ENCODE results near the gene WDR88.
A peak's percentile ranks its signal among the peaks of the same experiment; 100 is the strongest.
"Not testable (repeated sequence)": the region's sequence is repeated elsewhere in the genome, so short reads cannot be mapped to it uniquely, and the experiment has no call there.

The WDR88 gene

DNA sequence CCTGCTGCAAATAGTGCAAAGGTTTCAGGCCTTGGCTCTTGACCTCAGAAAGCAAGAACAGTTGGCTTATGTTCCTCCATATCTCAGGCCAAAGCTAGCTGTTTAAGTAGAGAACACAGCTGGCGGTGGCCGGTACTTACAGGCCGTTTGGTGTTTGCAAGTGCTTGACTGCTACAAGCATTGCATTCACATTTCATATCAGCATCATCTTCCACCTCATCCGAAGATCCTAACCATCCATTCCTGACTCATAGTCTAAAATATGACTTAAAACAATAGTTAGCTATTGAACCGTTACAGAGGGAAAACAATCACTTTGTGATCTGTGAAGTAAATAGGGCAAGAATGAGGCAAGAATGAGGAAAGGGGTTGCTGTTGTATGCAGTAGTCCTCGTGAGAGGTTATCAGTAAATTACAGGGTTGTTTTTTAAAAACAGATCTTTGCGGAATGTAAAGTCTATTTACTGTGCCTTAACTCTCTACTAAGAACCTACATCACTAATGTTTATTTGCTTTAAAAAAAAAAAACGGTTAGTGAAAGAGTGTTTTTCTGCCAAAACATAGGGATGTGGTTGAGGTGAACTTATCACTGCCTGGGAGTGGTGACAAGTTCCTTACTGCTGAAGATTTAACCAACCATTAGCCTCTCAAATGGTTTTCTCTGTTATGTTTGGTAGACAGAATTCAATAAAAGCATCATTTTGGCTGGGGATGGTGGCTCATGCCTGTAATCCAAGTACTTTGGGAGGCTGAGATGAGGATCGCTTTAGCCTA is 21.6 kb upstream of the WDR88 start:
- no peaks in the 10 kb centered on the region for H3K27me3 ChIP-seq (ENCODE audit: low read depth)
- H3K9me3 ChIP-seq: no peaks in the 10 kb centered on the region
- H3K4me1 ChIP-seq: no peaks in the 10 kb centered on the region; the same call in 1 of the 2 replicates
- in situ Hi-C loops (cut with MboI; ENCODE audit: low sequenced_read_pairs): loop anchor here (10.0 kb wide), 1 partner anchor 136 kb away; the partner anchor contains the start of genes CEP89 and FAAP24
- no peak for DNase-seq (ENCODE audit: low spot score in 2 of 2)
- no peak overlapping the region for H3K4me3 ChIP-seq
- peaks cover 49% of the 10 kb centered on the region for H3K36me3 ChIP-seq (replicated peaks)

DNA sequence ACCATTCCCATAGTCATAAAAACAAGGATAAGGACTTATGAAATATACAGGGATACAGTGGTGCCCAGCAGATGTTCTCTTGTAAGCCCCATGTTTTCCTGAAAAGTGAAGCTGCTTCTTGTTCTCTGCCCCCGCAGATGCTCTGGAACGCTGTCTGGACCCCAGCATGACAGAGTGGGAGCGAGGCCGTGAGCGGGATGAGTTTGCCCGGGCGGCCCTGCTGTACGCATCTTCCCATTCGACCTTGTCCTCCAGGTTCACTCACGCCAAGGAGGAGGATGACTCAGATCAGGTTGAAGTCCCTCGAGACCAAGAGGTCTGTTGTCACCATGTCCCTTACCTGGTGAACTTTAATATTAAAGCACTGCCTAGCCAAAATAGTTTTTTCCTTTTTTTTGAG is 20.3 kb upstream of the WDR88 start:
- Histone ChIP-seq H3K36me3 (replicated peaks) (peaks cover 49% of the 10 kb centered on the region), H3K4me1 (no peaks in the 10 kb centered on the region; the same call in 1 of the 2 replicates), H3K9me3 (no peaks in the 10 kb centered on the region), H3K27me3 (ENCODE audit: low read depth) (no peaks in the 10 kb centered on the region), H3K4me3 (no peak overlapping the region)
- in situ Hi-C loops (cut with MboI; ENCODE audit: low sequenced_read_pairs): loop anchor here (10.0 kb wide), 1 partner anchor 137 kb away; the partner anchor contains the start of genes CEP89 and FAAP24
- no peak for DNase-seq (ENCODE audit: low spot score in 2 of 2)

DNA sequence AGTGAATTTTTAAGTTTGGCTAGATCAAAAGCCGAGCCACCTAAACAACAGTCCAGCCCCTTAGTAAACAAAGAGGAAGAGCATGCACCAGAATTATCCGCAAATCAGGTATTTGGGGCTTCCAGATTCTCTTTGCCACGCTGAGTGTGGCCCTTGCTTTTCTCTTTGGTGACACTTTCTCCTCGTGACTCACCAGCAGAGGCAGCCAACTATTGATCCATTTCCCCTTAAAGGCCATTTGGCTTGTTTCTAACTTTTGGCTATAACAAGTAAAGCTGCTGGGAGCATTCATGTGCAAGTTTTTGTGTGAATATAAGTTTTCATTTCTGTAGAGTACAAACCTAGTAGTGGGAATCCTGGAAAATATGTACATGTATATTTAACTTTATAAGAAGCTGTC is 17.6 kb upstream of the WDR88 start:
- H3K4me3 ChIP-seq: no peak overlapping the region
- no peak for DNase-seq (ENCODE audit: low spot score in 2 of 2)
- no peaks in the 10 kb centered on the region for H3K27me3 ChIP-seq (ENCODE audit: low read depth)
- no peaks in the 10 kb centered on the region; the same call in 1 of the 2 replicates for H3K4me1 ChIP-seq
- H3K36me3 ChIP-seq (replicated peaks): peaks cover 49% of the 10 kb centered on the region
- in situ Hi-C loops (cut with MboI; ENCODE audit: low sequenced_read_pairs): loop anchor here (10.0 kb wide), 1 partner anchor 140 kb away; the partner anchor contains the start of genes CEP89 and FAAP24
- H3K9me3 ChIP-seq: no peaks in the 10 kb centered on the region

GRCh38 chr19:33117501-33117900 is 14.4 kb upstream of the WDR88 start:
- H3K4me1 ChIP-seq: no peaks in the 10 kb centered on the region; the same call in 1 of the 2 replicates
- H3K36me3 ChIP-seq (replicated peaks): peaks cover 31% of the 10 kb centered on the region
- no peaks in the 10 kb centered on the region for H3K9me3 ChIP-seq
- no peak for DNase-seq (ENCODE audit: low spot score in 2 of 2)
- no peaks in the 10 kb centered on the region for H3K27me3 ChIP-seq (ENCODE audit: low read depth)
- H3K4me3 ChIP-seq: no peak overlapping the region
- in situ Hi-C loops (cut with MboI; ENCODE audit: low sequenced_read_pairs): loop anchor here (10.0 kb wide), 1 partner anchor 143 kb away; the partner anchor contains the start of genes CEP89 and FAAP24

- no peaks in the 10 kb centered on the region for H3K27me3 ChIP-seq (ENCODE audit: low read depth)
- H3K36me3 ChIP-seq (replicated peaks): peaks cover 21% of the 10 kb centered on the region
- in situ Hi-C loops (cut with MboI; ENCODE audit: low sequenced_read_pairs): loop anchor here (10.0 kb wide), 1 partner anchor 144 kb away; the partner anchor contains the start of genes CEP89 and FAAP24
Measured at GRCh38 chr19:33118643-33119042, 13.3 kb upstream of the WDR88 start.

GRCh38 chr19:33124207-33125098 is 7.5 kb upstream of the WDR88 start:
- H3K4me1 ChIP-seq: peaks cover 2% of the 10 kb centered on the region
- no peaks in the 10 kb centered on the region for H3K27me3 ChIP-seq (ENCODE audit: low read depth)
- H3K9me3 ChIP-seq: no peaks in the 10 kb centered on the region
- peaks cover 15% of the 10 kb centered on the region for H3K36me3 ChIP-seq (replicated peaks)
- DNase-seq (ENCODE audit: low spot score in 2 of 2): no peak
- no peak overlapping the region for H3K4me3 ChIP-seq
- in situ Hi-C loops (cut with MboI; ENCODE audit: low sequenced_read_pairs): loop anchor here (10.0 kb wide), 1 partner anchor 60 kb away; no protein-coding TSS in a partner anchor

More at GRCh38 chr19:33118643-33119042, 13.3 kb upstream of the WDR88 start:
- Histone ChIP-seq H3K4me1 (no peaks in the 10 kb centered on the region), H3K4me3 (no peak overlapping the region), H3K9me3 (no peaks in the 10 kb centered on the region)
- DNase-seq (ENCODE audit: low spot score in 2 of 2): no peak

DNA sequence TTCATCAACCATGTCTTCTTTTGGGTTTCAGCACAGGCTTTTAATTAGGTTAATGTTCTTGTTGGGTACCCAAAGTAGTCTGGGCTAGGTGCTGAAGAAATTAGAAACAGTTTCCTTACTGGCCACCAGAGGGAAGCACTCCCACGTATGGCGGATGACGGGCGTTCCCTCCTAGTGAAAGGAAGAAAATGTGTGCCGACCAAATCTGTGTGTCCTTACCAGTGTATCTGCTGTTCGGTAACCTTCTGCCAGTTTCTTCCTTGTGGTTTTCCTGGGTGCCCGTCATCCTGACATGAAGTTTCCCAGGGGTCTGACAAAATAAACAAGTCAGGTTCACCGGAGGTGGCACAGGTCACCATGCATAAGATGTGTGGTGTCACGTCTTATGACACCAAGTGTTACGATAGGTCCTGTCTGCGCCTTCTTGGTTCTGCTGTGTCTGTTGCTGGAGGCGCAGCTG is 6.0 kb upstream of the WDR88 start:
- Histone ChIP-seq H3K27me3 (ENCODE audit: low read depth) (no peaks in the 10 kb centered on the region), H3K4me3 (no peak overlapping the region), H3K36me3 (replicated peaks) (peaks cover 17% of the 10 kb centered on the region), H3K4me1 (peaks cover 14% of the 10 kb centered on the region), H3K9me3 (no peaks in the 10 kb centered on the region)
- in situ Hi-C loops (cut with MboI; ENCODE audit: low sequenced_read_pairs): loop anchor here (10.0 kb wide), 1 partner anchor 59 kb away; no protein-coding TSS in a partner anchor
- DNase-seq (ENCODE audit: low spot score in 2 of 2): peak; percentile 52 to 66

- in situ Hi-C loops (cut with MboI; ENCODE audit: low sequenced_read_pairs): loop anchor here (10.0 kb wide), 1 partner anchor 58 kb away; no protein-coding TSS in a partner anchor
- not testable (repeated sequence) for H3K9me3 ChIP-seq; H3K27me3 ChIP-seq (ENCODE audit: low read depth); DNase-seq (ENCODE audit: low spot score in 2 of 2); H3K4me3 ChIP-seq
- peaks cover 14% of the 10 kb centered on the region for H3K4me1 ChIP-seq
- H3K36me3 ChIP-seq (replicated peaks): peaks cover 17% of the 10 kb centered on the region
Measured at GRCh38 chr19:33126712-33127111, 5.2 kb upstream of the WDR88 start.

DNA sequence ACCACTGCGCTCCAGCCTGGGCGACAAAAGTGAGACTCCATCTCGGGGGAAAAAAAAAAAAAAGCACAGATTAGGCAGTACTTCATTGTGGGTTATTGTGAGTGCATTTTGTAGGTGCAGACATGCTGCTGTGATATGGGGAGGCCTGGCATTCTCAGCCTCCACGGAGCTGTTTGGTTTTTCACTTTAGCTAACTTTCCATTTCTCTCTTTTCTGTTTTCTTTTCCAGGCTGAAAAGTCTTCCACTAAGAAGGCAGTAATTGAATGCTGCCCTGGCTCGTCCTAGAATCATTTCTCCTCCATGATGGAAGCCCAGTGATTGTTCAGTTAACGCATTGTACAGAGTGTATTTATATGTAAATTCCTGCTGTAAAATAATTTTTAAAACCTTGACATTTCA is 2.0 kb upstream of the WDR88 start:
- Histone ChIP-seq H3K27me3 (ENCODE audit: low read depth) (no peaks in the 10 kb centered on the region), H3K36me3 (replicated peaks) (peaks cover 17% of the 10 kb centered on the region), H3K9me3 (no peaks in the 10 kb centered on the region), H3K4me3 (no peak overlapping the region), H3K4me1 (peaks cover 14% of the 10 kb centered on the region)
- in situ Hi-C loops (cut with MboI; ENCODE audit: low sequenced_read_pairs): loop anchor here (10.0 kb wide), 1 partner anchor 55 kb away; no protein-coding TSS in a partner anchor
- peak; percentile 37 to 55 for DNase-seq (ENCODE audit: low spot score in 2 of 2)

DNA sequence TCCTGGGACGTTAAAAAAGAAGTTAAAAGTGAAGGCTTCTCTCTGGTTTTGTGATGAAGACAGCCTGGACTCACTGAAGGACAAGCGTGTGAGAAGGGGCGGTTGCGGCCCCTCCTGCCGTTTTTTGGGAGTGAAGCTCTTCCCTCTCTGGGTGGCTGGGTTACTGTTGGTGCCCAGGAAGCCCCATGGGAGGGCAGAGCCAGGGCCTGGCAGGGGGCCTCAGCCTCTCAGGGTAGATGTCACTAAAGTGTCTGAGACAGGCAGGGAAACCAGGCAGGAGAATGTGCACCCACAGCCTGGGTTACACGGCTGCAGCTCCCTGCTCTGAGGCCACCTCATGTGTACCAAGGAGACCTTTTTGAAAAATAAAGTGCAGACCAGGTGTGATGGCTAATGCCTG is 1.5 kb upstream of the WDR88 start:
- H3K4me1 ChIP-seq: peaks cover 14% of the 10 kb centered on the region
- no peaks in the 10 kb centered on the region for H3K9me3 ChIP-seq
- no peak overlapping the region for H3K4me3 ChIP-seq
- DNase-seq (ENCODE audit: low spot score in 2 of 2): peak in 1 of 2 experiments; percentile 26
- no peaks in the 10 kb centered on the region for H3K27me3 ChIP-seq (ENCODE audit: low read depth)
- in situ Hi-C loops (cut with MboI; ENCODE audit: low sequenced_read_pairs): no loop called here
- H3K36me3 ChIP-seq (replicated peaks): peaks cover 17% of the 10 kb centered on the region

DNA sequence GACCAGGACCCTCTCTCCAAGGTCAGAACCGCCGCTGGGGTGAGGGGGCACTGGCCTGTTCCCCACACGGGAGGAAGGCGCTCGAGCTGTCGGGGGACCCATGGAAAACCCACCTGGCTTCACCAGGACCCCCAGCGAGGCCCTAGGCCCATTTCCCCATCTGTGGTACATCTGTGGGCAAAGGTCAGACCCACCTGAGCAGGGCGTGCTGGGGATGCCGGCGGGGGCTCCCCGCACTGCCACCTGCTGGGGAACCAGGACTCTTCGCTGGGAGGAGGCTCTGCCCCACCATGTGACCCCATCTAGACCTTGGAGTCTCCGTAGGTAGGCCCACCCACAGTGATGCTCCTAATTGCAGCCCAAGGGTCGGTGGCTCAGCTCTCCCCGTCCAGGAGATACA is 511 bp downstream of the WDR88 start:
- Histone ChIP-seq H3K36me3 (replicated peaks) (peaks cover 7% of the 10 kb centered on the region; the same call in 1 of the 2 replicates), H3K9me3 (no peaks in the 10 kb centered on the region), H3K4me3 (no peak overlapping the region), H3K27me3 (ENCODE audit: low read depth) (no peaks in the 10 kb centered on the region), H3K4me1 (peaks cover 14% of the 10 kb centered on the region)
- no peak for DNase-seq (ENCODE audit: low spot score in 2 of 2)
- in situ Hi-C loops (cut with MboI; ENCODE audit: low sequenced_read_pairs): no loop called here

GRCh38 chr19:33133438-33134031 is 1.6 kb downstream of the WDR88 start:
- Histone ChIP-seq H3K27me3 (ENCODE audit: low read depth) (no peaks in the 10 kb centered on the region), H3K9me3 (no peaks in the 10 kb centered on the region), H3K4me1 (peaks cover 14% of the 10 kb centered on the region), H3K4me3 (no peak overlapping the region), H3K36me3 (replicated peaks) (peaks cover 3% of the 10 kb centered on the region; the same call in 1 of the 2 replicates)
- in situ Hi-C loops (cut with MboI; ENCODE audit: low sequenced_read_pairs): no loop called here
- peak in 1 of 2 experiments; percentile 27 for DNase-seq (ENCODE audit: low spot score in 2 of 2)

- Histone ChIP-seq H3K4me1 (peaks cover 10% of the 10 kb centered on the region), H3K27me3 (ENCODE audit: low read depth) (no peaks in the 10 kb centered on the region), H3K9me3 (no peaks in the 10 kb centered on the region), H3K4me3 (no peak overlapping the region), H3K36me3 (replicated peaks) (0 out of 2 replicates have a peak, but pooled peaks cover under 1% of the 10 kb centered on the region)
- DNase-seq (ENCODE audit: low spot score in 2 of 2): no peak
- in situ Hi-C loops (cut with MboI; ENCODE audit: low sequenced_read_pairs): no loop called here
Measured at GRCh38 chr19:33134571-33135041, 2.7 kb downstream of the WDR88 start.

Measured in HAP-1 (cell line).